HG03521 (cell line): Measurements from ENCODE around the gene CRYBA1.
"Not testable (repeated sequence)": the region's sequence is repeated elsewhere in the genome, so short reads cannot be mapped to it uniquely, and the experiment has no call there.

Source experiments
- ATAC-seq: cut with Tn5 transposase; IDR thresholded peaks from one replicate; pipeline ENCODE4 v1.9.1; 2021; ENCODE audit warnings: mild to moderate bottlenecking, moderate library complexity; ENCODE audit not compliant: unreplicated experiment

Gene CRYBA1

DNA sequence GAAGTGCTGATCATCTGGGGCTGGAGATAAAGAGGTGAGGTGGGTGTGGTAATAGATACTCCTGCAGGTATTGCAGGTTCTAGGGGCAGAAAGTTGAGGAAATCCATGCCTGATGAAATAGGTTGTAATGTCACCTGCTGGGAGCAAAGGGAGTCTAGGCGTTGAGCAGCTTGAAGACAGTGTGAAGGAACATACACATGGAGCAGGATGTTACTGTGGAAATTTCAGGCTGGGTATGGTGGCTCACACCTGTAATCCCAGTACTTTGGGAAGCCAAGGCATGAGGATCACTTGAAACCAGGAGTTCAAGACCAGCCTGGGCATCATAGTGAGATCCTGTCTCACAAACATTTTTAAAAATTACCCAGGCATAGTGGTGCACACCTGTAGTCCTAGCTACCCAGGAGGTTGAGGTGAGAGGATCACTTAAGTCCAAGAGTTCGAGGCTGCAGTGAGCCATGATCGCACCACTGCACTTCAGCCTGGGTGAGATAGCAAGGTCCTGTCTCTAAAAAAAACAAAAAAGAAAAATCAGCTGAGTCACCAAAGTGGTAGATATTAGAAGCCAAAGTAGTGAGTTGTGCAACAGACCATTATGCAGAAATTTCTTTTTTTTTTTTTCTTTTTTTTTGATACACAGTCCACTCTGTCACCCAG is 9.1 kb upstream of the CRYBA1 start:
- no peak for ATAC-seq

DNA sequence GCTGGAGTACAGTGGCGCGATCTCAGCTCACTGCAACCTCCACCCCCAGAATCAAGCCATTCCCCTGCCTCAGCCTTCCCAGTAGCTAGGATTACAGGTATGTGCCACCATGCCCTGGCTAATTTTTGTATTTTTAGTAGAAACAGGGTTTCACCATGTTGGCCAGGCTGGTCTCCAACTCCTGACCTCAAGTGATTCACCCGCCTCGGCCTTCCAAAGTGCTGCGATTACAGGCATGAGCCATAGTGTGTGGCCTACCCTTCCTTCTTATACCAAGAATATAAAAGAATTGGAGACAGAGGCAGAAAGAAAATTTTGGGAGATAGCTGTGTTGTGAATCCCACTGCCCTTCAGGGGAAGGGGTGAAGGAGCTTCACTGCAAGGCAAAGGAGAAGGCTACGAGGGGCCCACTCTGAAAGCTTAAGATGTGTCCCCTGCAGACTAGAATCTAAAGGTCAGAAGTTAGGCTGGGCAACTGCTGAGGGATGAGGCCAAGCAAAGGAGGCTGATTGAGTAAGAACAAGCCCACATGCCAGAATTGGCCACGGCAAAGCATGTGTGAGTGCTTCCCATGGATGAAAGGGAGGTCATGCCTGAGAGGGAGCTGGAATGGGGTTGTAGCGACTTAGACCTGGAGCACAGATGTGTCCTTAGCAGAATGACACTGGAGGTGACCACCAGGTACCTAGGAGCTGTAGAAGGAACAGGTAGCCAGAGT is 8.4 kb upstream of the CRYBA1 start:
- no peak for ATAC-seq

DNA sequence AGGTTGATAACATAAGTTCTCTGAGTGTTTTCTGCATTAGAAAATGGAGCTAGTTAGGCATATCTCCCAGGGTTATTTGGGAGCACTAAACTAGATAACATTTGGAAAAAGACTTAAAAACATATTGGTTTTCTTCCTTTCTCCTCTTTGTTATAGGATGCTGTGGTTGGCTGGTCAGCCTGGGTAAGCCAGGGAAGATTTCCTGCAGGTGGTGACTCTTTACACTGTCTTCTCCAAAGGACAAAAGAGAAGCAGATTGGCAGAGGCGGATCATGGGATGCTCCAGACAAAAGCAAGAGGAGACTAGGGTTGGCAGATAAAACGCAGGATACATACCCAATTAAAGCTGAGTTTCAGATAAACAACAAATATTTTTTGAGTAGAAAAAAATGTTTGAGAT is 6.2 kb upstream of the CRYBA1 start:
- no peak for ATAC-seq

DNA sequence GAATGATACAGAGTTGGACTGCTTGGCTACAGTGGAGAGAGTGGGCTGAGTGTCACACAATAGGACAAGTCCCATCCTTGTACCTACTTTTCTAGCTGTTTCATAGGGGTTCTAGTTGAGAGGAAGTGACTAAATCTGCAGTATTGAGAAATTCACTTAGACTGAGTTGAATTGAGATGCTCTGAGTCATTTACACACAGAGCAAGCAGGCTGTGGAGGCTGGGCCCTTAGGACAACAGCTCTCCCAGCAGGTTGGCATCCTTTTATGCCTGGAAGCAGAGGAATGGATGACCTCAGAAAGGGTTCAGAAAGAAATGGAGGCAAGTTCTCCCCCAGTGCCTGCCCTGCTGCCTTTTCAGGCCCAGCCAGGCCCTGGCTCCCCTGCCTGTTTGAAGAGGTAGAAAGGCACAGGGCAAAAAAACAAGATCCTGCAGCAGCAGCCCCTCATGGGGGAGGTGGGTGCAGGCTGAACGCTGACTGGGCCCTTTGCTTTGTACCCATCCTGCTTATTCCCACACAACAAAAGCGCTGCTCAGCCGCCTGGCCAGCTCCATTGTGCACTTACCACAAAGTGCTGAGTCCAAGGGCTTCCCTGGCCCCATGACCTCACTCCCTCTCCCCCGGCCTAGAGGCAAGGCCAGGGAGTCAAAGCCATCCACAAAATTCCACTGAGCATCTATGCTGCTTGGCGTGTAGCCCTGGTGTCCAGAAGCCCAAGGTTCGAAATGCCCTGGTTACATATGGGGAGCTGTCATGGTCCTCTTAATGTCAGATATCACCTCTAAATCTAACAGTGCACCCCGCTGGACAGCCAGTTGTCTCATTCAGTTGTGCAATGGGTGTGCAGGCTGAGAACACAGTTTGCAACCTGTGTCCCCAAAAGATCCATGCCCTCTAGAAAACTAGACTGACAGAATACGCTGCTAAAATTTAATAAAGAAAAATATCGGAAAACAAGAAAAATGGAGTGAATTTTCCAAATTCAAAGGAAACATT is 5.4 kb upstream of the CRYBA1 start:
- no peak for ATAC-seq

DNA sequence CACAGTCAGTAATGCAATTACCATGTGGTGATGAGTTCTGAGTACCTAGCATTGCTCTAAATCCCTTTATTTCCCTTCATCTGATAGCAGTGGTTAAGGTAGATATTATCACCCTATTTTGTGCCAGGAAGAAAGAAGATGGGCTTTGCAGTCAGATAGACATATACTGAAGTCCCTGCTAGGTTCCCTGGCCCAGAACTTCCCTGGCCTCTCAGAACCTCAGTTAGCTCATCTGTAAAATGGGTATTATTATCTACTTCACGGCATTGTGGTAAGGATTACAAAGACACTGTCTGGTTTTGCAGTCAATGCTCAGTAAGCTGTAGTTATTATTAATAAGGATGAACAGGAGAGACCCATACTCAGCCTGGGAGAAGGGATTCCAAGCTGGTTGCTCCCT is 4.6 kb upstream of the CRYBA1 start:
- ATAC-seq: no peak

DNA sequence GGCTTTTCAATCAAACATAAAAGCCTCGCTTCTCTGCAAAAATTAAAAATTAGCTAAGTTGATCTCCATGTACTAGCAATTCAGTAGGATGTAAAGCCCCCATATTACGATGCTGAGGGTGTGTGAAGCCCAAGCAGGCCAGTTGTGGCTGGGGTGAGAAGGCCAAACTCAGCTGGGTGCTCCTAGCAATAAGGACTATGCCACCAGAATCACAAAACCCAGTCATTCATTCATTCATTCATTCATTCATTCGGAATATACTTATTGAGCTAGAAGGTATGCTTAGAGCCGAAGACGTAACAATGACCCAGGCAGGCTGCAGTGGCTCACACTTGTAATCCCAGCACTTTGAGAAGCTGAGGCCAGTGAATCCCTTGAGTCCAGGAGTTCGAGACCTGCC is 3.9 kb upstream of the CRYBA1 start:
- no peak for ATAC-seq

DNA sequence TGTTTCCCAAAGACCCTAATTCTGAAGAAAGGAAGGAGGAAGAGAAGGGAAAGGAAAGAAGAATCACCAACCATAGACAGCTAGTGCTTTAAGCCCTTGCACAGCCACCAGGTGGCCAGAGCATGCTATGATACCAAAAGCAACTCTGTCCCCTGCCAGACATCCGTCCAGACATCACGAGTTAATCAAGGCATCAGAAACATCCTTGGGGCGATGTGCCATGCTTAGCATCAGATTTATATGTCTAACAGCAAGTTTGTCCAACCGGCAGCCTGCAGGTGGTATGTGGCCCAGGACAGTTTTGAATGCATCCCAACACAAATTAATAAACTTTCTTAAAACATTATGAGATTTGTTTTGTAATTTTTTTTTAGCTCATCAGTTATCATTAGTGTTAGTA is 2.9 kb upstream of the CRYBA1 start:
- no peak for ATAC-seq

DNA sequence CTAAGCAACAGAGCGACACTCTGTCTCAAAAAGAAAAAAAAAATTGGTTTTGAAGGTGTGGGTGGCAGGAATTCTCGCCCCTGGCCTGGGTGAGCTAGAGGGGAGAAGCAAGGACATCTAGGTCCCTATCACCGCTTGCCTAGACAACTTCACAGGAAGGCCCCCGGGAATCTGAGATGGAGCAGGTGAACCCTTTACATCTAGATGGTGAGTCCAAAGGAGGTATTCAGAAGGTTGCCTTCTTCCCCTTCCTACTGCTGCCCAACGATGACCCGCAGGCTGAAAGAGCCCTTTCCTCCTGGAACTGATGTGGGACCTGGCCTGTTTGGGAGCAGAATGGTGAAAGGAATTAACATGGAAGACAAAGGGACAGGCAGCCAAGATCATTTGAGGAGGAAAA is 1.3 kb upstream of the CRYBA1 start:
- ATAC-seq: no peak

DNA sequence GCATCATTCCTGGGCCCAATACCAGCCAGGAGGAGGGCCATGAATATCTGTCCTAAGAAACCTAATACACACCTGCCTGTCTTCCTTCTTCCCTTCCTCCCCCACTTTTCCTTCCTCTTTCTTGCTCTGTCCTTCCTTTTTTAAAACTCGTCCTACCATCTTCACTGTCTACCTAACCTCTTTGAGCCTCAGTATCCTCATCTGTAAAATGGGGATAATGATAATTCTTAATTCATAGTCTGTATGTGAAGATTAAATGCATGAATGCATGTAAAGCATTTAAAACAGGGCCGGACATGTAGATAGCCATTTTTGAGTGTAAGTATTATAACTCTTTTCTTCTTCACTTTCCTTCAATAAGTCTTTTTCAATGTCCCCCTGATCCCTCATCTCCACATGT is 560 bp downstream of the CRYBA1 start:
- no peak for ATAC-seq

DNA sequence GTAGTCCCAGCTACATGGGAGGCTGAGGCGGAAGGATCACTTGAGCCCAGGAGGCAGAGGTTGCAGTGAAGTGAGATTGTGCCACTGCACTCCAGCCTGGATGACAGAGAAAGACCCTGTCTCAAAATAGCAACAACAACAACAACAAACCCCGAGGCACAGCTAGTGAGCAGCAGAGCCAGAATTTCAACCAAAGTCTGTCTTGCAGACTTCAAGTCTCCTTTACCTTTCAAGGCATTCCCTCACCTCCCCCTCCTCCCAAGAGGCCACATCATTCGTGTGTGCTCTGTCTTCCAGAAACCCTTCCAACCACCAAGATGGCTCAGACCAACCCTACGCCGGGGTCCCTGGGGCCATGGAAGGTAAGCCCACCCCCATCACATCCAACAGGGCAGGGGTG is 2.2 kb downstream of the CRYBA1 start:
- ATAC-seq: no peak

DNA sequence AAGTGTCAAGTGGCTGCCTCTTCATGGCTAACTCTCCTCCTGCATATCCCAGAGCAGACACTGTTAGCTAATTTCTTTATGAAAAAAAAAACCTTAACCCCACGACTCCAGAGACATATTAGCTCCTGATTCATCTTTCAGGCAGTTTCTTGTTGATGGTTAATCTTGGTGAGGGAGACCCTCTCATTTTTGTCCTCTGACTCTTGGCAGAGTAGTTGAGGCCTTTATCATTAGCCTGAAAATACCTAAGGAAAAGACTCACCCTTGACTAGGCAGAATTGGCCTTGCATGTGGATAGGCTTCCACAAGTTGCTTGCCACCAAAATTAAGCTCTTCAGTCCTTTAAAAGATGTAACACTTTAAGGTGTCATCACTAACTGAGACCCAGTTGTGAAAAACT is 4.0 kb downstream of the CRYBA1 start:
- no peak for ATAC-seq

DNA sequence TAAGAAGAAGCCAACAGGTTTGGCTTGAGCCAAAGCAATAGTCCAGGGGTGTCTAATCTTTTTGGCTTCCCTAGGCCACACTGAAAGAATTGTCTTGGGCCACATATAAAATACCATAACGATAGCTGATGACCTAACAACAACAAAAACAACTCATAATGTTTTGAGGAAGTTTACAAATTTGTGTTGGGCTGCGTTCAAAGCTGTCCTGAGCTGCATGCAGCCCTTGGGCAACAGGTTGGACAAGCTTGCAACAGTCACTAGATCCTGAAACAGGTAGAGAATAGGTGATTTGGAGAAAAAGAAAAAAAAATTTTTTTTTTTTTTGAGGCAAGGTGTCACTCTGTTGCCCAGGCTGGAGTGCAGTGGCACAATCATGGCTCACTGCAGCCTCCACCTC is 4.5 kb downstream of the CRYBA1 start:
- no peak for ATAC-seq

DNA sequence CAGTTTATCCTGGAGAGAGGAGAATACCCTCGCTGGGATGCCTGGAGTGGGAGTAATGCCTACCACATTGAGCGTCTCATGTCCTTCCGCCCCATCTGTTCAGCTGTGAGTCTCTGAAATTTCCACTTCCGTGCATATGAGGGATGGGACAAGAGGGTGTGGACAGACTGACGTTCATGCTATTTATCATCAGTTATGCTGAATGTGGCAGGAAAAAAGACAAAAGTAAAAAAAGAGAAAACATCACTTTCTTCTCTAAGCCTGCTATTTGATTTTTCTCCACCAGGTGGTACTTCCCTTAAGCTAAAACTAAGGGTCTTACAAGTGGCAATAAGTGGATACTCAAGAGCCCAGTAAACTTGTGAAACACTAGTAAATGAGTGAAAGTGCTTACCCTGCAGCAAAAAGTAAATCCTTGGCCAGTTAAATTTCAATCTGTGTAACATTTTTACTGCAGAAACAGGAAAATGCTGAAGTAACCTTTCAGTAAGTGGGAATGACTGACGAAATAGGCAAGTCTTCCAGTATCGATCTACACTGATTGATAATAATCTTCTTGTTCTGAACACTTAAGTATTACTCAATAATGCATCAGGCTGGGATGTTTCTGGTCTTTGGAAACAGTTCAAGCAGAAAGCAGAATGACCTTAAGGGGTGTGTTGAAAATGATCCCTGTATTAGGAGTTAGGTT is 5.6 kb downstream of the CRYBA1 start:
- ATAC-seq: no peak

DNA sequence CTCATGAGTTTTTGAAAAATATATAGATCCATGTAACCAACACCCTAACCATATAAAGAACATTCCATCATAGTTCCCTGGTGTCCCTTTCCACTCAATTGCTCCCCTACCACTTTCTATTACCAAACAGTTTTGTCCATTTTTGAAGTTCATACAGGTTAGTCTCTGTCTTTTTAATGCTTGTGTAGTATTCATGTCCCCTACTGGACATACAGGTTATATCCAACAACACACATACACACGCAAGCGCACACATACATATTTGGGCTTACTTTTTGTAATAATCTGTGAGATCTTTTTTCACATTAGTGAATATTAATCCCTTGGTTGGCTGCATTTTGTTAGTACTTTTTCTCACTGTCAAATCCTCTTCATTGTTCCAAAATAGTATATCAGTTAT is 6.4 kb downstream of the CRYBA1 start:
- no peak for ATAC-seq

DNA sequence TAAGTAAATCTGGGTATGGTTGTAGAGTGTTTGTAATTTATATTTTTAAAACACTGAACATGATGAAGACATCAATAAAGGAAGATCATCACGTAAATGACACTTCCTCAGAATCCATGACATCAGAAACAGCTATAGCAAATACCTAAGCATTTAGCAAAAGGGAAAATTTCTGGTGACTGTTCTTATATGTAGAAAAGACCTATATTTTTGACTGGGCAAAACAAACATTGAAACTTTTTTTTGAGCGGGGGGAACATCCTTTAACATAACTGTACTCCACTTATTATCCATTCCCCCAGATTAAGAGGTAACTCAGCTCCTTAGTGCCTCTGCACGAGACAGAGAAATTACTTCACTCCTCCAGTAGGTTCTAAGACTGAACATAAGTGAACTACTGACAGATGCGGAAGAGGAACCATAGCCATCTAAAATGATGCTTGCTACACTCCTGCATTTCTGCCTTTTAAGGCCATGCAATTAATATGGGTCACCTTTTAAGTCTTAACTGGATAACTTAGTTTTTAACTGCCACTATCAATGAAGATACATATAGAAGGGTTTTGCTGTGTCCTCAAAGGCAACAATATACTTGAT is 9.4 kb downstream of the CRYBA1 start:
- ATAC-seq: no peak

DNA sequence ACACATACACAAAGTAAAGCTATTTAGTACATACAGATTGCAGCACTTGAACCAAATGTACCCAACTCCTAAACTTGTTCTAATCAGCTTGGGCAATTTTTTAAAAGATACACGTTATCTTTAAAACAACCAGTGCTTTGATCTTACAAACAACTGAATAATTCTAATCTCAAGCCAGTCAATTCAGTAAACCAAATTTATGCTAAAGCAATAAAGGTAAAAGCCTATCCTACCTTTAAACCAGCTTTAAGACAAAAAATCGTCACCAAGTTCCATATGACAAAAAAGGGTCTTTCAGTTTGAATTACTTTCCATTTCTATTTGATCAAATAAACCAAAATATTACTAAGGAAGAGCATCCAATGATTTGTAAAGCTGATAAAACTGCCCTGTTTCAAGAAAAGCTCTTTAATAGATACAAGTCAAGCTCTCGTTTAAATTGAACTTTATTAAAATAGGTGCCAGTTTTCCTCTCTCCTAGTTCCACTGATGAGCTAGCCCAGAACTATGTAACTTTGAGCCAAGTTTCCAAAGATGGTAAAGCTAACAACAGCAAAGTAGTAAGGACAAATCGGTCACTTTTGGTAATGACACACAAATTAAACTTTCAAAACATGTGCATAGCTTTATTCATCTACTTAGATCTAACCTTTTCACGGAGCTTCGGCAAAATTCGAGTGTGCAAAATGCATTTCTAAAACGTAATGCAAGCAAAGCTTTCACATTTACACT is 10.2 kb downstream of the CRYBA1 start:
- no peak for ATAC-seq

DNA sequence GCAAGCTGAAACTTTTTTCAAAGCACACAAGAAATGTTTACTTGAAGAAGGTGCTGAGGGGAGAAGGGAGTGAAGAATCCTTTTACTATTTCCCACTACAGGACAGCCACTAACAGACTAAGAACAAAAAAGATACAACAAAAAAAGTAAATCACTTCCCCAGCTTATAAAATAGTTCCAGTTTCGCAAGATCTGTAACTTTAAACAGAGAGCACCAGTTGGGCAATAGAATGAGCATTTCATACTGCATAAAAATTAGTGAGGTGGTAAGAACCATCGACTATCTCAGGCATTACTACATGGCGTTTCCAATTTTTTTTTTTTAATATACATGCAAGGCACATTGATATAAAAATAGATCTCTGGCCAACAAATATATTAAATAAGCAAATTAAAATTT is 11.1 kb downstream of the CRYBA1 start:
- ATAC-seq: no peak

DNA sequence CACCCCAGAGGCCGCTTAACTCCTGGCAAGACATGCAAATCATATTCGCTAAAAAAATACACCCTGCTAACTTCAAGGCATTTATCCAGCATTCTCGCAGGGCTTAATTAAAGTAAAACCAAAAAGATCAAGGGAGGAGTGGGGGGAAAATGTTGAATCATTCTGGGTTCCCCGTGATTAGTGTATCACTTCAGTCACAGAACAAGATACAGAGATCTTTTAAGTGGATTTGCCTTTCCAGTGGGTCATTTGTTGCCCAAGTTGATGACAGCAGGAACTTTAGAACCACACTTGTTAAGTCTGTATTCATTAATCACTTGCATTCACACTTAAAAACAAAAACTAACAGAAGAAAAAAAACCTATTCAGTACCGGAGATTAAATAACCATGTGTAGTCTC is 17.3 kb downstream of the CRYBA1 start:
- no peak for ATAC-seq

DNA sequence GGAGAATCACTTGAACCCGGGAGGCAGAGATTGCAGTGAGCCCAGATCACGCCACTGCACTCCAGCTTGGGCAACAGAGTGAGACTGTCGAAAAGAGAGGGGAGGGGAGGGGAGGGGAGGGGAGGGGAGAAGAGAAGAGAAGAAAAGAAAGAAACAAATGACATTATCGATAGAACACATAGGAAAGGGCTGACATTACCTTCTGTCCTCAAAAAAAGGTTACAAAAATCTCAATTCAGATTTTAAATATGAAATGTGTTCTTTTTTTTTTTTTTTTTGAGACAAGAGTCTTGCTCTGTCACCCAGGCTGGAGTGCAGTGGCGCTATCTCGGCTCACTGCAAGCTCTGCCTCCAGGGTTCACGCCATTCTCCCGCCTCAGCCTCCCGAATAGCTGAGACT is 25.3 kb downstream of the CRYBA1 start:
- ATAC-seq: not testable (repeated sequence)

DNA sequence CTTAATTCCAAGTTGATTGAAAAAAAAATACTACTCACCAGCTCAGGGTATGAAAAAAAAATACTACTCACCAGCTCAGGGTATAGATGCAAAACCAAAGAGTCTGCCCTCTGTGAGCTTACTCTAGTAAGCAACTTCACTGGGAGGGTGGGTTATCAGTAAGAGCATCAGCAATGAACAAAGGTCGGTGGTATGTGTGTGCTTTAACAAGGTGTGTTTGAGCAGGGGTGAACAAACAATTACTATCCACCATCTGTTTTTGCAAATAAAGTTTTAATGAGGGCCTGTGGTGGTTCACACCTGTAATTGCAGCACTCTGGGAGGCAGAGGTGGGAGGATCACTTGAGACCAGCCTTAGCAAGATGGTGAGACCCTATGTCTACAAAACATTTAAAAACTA is 27.3 kb downstream of the CRYBA1 start:
- no peak for ATAC-seq
